OCI-LY1 (cell line): ENCODE measurements around the gene DNAAF1.

Source experiments
- H2AFZ ChIP-seq: fragments of 200-600 bp; sonication (generic), shearing (Covaris generic); 2 replicates; pipeline ENCODE4 v1.6.0; 2014; ENCODE audit warnings: antibody characterized with exemption, mild to moderate bottlenecking, low read length
- H3F3A ChIP-seq: fragments of 200-600 bp; sonication (generic), shearing (Covaris generic); 2 replicates; pipeline ENCODE4 v1.6.0; 2014; ENCODE audit warnings: mild to moderate bottlenecking, antibody characterized with exemption, low read length, moderate library complexity; ENCODE audit not compliant: insufficient read depth
- H3K27ac ChIP-seq: fragments of 200-600 bp; sonication (generic); 2 replicates; pipeline ENCODE4 v1.5.1; 2014; ENCODE audit warnings: low read length, mixed run types, mild to moderate bottlenecking, low read depth; ENCODE audit not compliant: poor library complexity, severe bottlenecking
- H3K27me3 ChIP-seq: fragments of 200-600 bp; sonication (generic); 2 replicates; pipeline ENCODE4 v1.6.0; 2014; ENCODE audit warnings: antibody characterized with exemption, mild to moderate bottlenecking, low read length, moderate library complexity; ENCODE audit not compliant: insufficient read depth
- H3K36me3 ChIP-seq: fragments of 200-600 bp; sonication (generic); 2 replicates; pipeline ENCODE4 v1.6.1; 2014; ENCODE audit warnings: mild to moderate bottlenecking, antibody characterized with exemption, low read length, moderate library complexity, mixed read lengths; ENCODE audit not compliant: insufficient read depth
- H3K4me1 ChIP-seq: fragments of 200-600 bp; sonication (generic); 2 replicates; pipeline ENCODE4 v1.5.1; 2014; ENCODE audit warnings: mild to moderate bottlenecking, low read length, moderate library complexity; ENCODE audit not compliant: insufficient read depth, severe bottlenecking
- H3K4me2 ChIP-seq: fragments of 200-600 bp; sonication (generic), shearing (Covaris generic); 2 replicates; pipeline ENCODE4 v1.6.1; 2014; ENCODE audit warnings: low read length
- H3K4me3 ChIP-seq: fragments of 200-600 bp; sonication (generic); 2 replicates; pipeline ENCODE4 v1.5.1; 2014; ENCODE audit warnings: low read length, low read depth, mild to moderate bottlenecking, mixed read lengths; ENCODE audit not compliant: poor library complexity, severe bottlenecking
- H3K79me2 ChIP-seq: fragments of 200-600 bp; shearing (Covaris generic); 2 replicates; pipeline ENCODE4 v1.6.1; 2016; ENCODE audit warnings: mixed run types, low read length, mixed read lengths; ENCODE audit not compliant: insufficient read depth
- H3K9ac ChIP-seq: fragments of 200-600 bp; sonication (generic), shearing (Covaris generic); 2 replicates; pipeline ENCODE4 v1.6.1; 2014; ENCODE audit warnings: mild to moderate bottlenecking, low read length, mixed read lengths
- H3K9me2 ChIP-seq: fragments of 200-600 bp; sonication (generic), shearing (Covaris generic); 2 replicates; pipeline ENCODE4 v1.6.1; 2014; ENCODE audit warnings: low read depth, mild to moderate bottlenecking, low read length, mixed read lengths
- H3K9me3 ChIP-seq: fragments of 200-600 bp; shearing (Covaris generic); 2 replicates; pipeline ENCODE4 v1.6.1; 2014; ENCODE audit warnings: low read length, mixed read lengths
- H4K20me1 ChIP-seq: fragments of 200-600 bp; sonication (generic), shearing (Covaris generic); 2 replicates; pipeline ENCODE4 v1.6.0; 2016; ENCODE audit warnings: mild to moderate bottlenecking, low read length; ENCODE audit not compliant: insufficient read depth
- EZH2 ChIP-seq: fragments of 200-600 bp; sonication (generic), shearing (Covaris generic); IDR thresholded peaks from 2 replicates; pipeline ENCODE4 v1.8.0; 2017; ENCODE audit warnings: borderline replicate concordance, mixed run types, mild to moderate bottlenecking, antibody characterized with exemption, low read length, moderate library complexity, mixed read lengths
- TF ChIP-seq, protein P1 (sequence below): fragments of 200-600 bp; sonication (generic), shearing (Covaris generic); IDR thresholded peaks from 2 replicates; pipeline ENCODE4 v1.5.1; 2017; ENCODE audit warnings: mild to moderate bottlenecking, antibody characterized with exemption, low read length, moderate library complexity, mixed read lengths

Gene DNAAF1

DNA sequence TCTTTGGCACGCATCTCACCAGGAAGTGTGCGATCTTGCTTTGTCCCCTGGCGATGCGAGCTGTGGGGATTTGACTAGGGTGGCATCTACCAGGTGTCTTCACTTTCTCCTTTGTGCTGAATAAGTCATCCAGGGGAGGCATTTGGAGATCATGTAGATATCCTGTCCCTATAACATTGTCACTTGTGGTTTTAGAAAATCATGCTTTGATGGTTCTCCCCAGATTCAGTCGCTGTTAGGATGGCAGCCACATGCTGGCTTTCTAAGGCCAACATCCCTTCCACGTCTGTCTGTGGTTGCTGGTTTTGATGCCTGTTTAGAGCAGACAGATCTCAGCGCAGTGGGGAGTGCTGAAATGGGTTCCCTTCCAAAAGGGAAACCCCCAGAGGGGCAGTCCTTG lies 48.4 kb downstream of the DNAAF1 start:
- Histone ChIP-seq H3K79me2 (no peaks in the 10 kb centered on the region), H4K20me1 (no peaks in the 10 kb centered on the region), H3F3A (no peaks in the 10 kb centered on the region), H3K4me3 (peak overlapping the region; percentile 43), H3K9me3 (no peaks in the 10 kb centered on the region), H3K27ac (no peak overlapping the region), H2AFZ (no peak overlapping the region), H3K9me2 (no peaks in the 10 kb centered on the region), H3K4me1 (peaks cover 19% of the 10 kb centered on the region), H3K9ac (no peak overlapping the region; the same call in 1 of the 2 replicates), H3K4me2 (peak overlapping the region; percentile 42; the same call in 1 of the 2 replicates), H3K27me3 (0 out of 2 replicates have a peak, but pooled peaks cover 4% of the 10 kb centered on the region), H3K36me3 (no peaks in the 10 kb centered on the region)
- TF ChIP-seq, protein P1, sequence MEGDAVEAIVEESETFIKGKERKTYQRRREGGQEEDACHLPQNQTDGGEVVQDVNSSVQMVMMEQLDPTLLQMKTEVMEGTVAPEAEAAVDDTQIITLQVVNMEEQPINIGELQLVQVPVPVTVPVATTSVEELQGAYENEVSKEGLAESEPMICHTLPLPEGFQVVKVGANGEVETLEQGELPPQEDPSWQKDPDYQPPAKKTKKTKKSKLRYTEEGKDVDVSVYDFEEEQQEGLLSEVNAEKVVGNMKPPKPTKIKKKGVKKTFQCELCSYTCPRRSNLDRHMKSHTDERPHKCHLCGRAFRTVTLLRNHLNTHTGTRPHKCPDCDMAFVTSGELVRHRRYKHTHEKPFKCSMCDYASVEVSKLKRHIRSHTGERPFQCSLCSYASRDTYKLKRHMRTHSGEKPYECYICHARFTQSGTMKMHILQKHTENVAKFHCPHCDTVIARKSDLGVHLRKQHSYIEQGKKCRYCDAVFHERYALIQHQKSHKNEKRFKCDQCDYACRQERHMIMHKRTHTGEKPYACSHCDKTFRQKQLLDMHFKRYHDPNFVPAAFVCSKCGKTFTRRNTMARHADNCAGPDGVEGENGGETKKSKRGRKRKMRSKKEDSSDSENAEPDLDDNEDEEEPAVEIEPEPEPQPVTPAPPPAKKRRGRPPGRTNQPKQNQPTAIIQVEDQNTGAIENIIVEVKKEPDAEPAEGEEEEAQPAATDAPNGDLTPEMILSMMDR, result no peak
- no peak for TF ChIP-seq EZH2

DNA sequence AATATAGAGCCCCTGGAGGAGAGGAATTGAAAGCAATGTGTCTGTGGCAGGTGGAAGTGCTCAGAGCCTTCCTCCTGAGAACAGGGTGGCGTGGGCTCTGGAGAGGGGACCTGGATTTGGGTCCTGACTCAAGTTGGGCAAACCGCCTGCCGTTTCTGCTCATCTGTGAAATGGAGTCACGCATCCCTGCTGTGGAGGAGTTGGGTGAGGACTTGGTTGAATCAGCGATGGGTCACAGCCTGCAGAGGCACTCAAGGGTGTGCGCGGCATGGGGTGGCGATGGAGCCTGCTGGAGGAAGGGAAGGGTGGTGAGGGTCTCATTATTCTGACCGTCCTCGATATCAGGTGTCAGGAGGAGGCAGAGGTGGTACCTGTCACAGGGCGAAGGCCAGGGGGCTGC lies 48.9 kb downstream of the DNAAF1 start:
- Histone ChIP-seq H2AFZ (no peak overlapping the region), H3K9me3 (no peaks in the 10 kb centered on the region), H3K4me2 (peak overlapping the region; percentile 42; the same call in 1 of the 2 replicates), H3K79me2 (no peaks in the 10 kb centered on the region), H3K9me2 (no peaks in the 10 kb centered on the region), H3K36me3 (no peaks in the 10 kb centered on the region), H4K20me1 (no peaks in the 10 kb centered on the region), H3K27me3 (0 out of 2 replicates have a peak, but pooled peaks cover 4% of the 10 kb centered on the region), H3F3A (no peaks in the 10 kb centered on the region), H3K4me1 (peaks cover 19% of the 10 kb centered on the region), H3K4me3 (peak overlapping the region; percentile 43), H3K27ac (no peak overlapping the region), H3K9ac (peak overlapping the region; percentile 1; the same call in 1 of the 2 replicates)
- TF ChIP-seq EZH2, result no peak
- TF ChIP-seq, protein P1, result no peak

DNA sequence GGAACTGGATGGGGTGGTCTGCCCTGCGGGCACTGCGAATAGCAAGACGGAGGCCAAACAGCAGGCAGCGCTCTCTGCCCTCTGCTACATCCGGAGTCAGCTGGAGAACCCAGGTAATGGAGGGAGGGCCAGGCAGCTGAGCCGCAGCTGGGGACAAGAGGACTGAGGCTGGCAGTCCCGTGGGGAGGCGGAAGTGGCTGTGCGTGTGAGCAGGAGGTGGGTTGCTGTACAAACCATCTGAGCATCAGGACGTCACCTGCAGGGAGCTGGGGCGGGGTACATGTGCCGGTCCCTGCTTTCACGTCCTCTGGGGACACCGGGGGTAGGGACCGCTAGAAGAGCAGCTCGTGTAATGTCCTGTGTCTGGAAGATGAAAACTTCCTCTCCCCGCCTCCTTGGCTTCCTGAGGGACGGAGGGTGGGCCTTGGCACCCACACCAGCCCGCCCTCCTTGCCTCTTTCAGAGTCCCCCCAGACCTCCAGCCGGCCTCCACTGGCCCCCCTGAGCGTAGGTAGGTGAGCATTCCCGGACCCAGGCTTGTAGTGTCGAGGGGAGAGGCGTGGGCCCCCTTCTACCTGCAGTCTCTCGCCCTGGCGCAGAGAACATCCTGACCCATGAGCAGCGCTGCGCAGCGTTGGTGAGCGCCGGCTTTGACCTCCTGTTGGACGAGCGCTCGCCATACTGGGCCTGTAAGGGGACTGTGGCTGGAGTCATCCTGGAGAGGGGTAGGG lies 49.5 kb downstream of the DNAAF1 start:
- Histone ChIP-seq H3K9me3 (no peaks in the 10 kb centered on the region), H3K27ac (no peak overlapping the region), H3K4me2 (peak overlapping the region; percentile 42; the same call in 1 of the 2 replicates)

More for the DNA sequence above, 49.5 kb downstream of the DNAAF1 start:
- Histone ChIP-seq H3K9ac (no peak overlapping the region; the same call in 1 of the 2 replicates), H3K4me3 (peak overlapping the region; percentile 43), H3F3A (no peaks in the 10 kb centered on the region), H3K4me1 (peaks cover 19% of the 10 kb centered on the region), H3K27me3 (0 out of 2 replicates have a peak, but pooled peaks cover 4% of the 10 kb centered on the region), H2AFZ (no peak overlapping the region), H3K36me3 (no peaks in the 10 kb centered on the region), H3K79me2 (no peaks in the 10 kb centered on the region), H3K9me2 (no peaks in the 10 kb centered on the region), H4K20me1 (no peaks in the 10 kb centered on the region)
- no peak for TF ChIP-seq EZH2
- TF ChIP-seq, protein P1, result no peak
